ENCODE results near the gene PARP4. TPM values are rescaled to one million over a fixed set of nuclear protein-coding genes. Genes with fewer than 3 reads are reported as not detected.
A peak's percentile ranks its signal among the peaks of the same experiment; 100 is the strongest.
"Not testable (repeated sequence)": the region's sequence is repeated elsewhere in the genome, so short reads cannot be mapped to it uniquely, and the experiment has no call there.

Gene PARP4
- total RNA-seq, 3 donors from 2014 or later: 88.4 to 156 (median 117) TPM

GRCh38 chr13:24450530-24450929 is 62.0 kb downstream of the PARP4 start:
- Histone ChIP-seq H3K4me3 (no peak overlapping the region), H3K36me3 (ENCODE audit: low read depth) (peaks cover 19% of the 10 kb centered on the region), H3K4me1 (ENCODE audit: low read depth) (no peaks in the 10 kb centered on the region), H3K9me3 (no peaks in the 10 kb centered on the region)
- DNase-seq (no peak), ATAC-seq (no peak)
- intact Hi-C loops (cut with DNase I, micrococcal nuclease): no loop called here
- TF ChIP-seq CTCF (IDR thresholded peaks at IDR 0.05): no peak

GRCh38 chr13:24444851-24445250 is 67.7 kb downstream of the PARP4 start:
- ATAC-seq; intact Hi-C loops (cut with DNase I, micrococcal nuclease): not testable (repeated sequence)
- H3K36me3 ChIP-seq (ENCODE audit: low read depth): peaks cover 13% of the 10 kb centered on the region

GRCh38 chr13:24443366-24443765 is 69.2 kb downstream of the PARP4 start:
- DNase-seq (no peak), ATAC-seq (no peak)
- no peak overlapping the region for H3K4me3 ChIP-seq
- intact Hi-C loops (cut with DNase I, micrococcal nuclease): no loop called here
- no peaks in the 10 kb centered on the region for H3K4me1 ChIP-seq (ENCODE audit: low read depth)
- H3K9me3 ChIP-seq: no peaks in the 10 kb centered on the region
- no peak for TF ChIP-seq CTCF (IDR thresholded peaks at IDR 0.05)
- H3K36me3 ChIP-seq (ENCODE audit: low read depth): peaks cover 13% of the 10 kb centered on the region

More at GRCh38 chr13:24444851-24445250, 67.7 kb downstream of the PARP4 start:
- not testable (repeated sequence) for DNase-seq; H3K4me1 ChIP-seq (ENCODE audit: low read depth); H3K4me3 ChIP-seq; H3K9me3 ChIP-seq

- ATAC-seq; H3K9me3 ChIP-seq; intact Hi-C loops (cut with DNase I, micrococcal nuclease); DNase-seq; H3K4me1 ChIP-seq (ENCODE audit: low read depth); H3K4me3 ChIP-seq; H3K36me3 ChIP-seq (ENCODE audit: low read depth): not testable (repeated sequence)
These were observed 86.5 kb downstream of the PARP4 start for GRCh38 chr13:24426045-24426444.

GRCh38 chr13:24419668-24420067 is 92.9 kb downstream of the PARP4 start:
- H3K36me3 ChIP-seq (ENCODE audit: low read depth); H3K4me3 ChIP-seq; DNase-seq; H3K4me1 ChIP-seq (ENCODE audit: low read depth); H3K9me3 ChIP-seq; intact Hi-C loops (cut with DNase I, micrococcal nuclease): not testable (repeated sequence)
- ATAC-seq: peak; percentile 32

GRCh38 chr13:24407844-24408243 is 104.7 kb downstream of the PARP4 start:
- intact Hi-C loops (cut with DNase I, micrococcal nuclease): no loop called here
- no peak for TF ChIP-seq CTCF (IDR thresholded peaks at IDR 0.05)
- Histone ChIP-seq H3K4me1 (ENCODE audit: low read depth) (no peaks in the 10 kb centered on the region), H3K4me3 (no peak overlapping the region), H3K9me3 (no peaks in the 10 kb centered on the region), H3K36me3 (ENCODE audit: low read depth) (no peaks in the 10 kb centered on the region)
- ATAC-seq (no peak), DNase-seq (no peak)

GRCh38 chr13:24406524-24406923 is 106.1 kb downstream of the PARP4 start:
- no peak for TF ChIP-seq CTCF (IDR thresholded peaks at IDR 0.05)
- ATAC-seq: no peak

More at GRCh38 chr13:24406524-24406923, 106.1 kb downstream of the PARP4 start:
- Histone ChIP-seq H3K4me3 (no peak overlapping the region), H3K36me3 (ENCODE audit: low read depth) (no peaks in the 10 kb centered on the region), H3K4me1 (ENCODE audit: low read depth) (no peaks in the 10 kb centered on the region), H3K9me3 (no peaks in the 10 kb centered on the region)
- no peak for DNase-seq
- intact Hi-C loops (cut with DNase I, micrococcal nuclease): no loop called here
